ENCODE results near the gene FAM131C. TPM values are rescaled to one million over a fixed set of nuclear protein-coding genes. Genes with fewer than 3 reads are reported as not detected.

FAM131C gene
- total RNA-seq, 2 donors from 2014 or later = 0.66 to 2.5 TPM

DNA sequence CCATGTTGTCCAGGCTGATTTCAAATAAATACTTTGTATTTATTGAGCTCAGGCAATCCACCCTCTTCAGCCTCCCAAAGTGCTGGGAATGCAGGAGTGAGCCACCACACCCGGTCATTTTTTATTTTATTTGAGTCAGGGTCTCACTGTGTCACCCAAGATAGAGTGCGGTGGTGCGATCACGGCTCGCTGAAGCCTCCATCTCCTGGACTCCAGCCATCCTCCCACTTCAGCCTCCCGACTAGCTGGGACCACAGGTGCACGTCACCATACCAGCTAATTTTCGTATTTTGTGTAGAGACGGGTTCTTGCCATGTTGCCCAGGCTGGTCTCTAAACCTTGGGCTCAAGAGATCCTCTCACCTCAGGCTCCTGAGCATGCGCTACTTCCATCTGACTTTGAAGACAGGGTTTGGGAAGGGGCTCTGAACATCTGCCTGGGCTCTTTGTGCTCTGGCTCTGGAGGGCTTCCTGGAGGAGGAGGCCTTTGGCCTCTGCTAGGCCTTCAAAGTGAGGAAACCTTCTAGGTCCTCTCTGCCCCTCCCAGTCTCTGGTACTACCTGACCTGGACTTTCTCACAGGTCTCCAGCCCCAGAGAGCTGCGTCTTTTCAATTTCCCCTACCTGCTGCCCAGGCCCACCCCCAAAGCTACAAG lies 61.4 kb downstream of the FAM131C start:
- WGBS, 2 experiments (ENCODE audit: insufficient coverage in 1 of 2, insufficient read length in 1 of 2) = 93 to 97% methylated on average over 10 to 11 of the region's 11 CpGs
- H3K27me3 Mint-ChIP-seq (ENCODE audit: insufficient read depth) = no peaks in the 10 kb centered on the region
- no peaks in the 10 kb centered on the region for H3K9me3 Mint-ChIP-seq
- Histone ChIP-seq H3K27me3 (ENCODE audit: control insufficient read depth, insufficient read depth, low read length, poor library complexity, severe bottlenecking) (no peaks in the 10 kb centered on the region), H3K36me3 (ENCODE audit: control insufficient read depth, insufficient read depth, low read length) (no peaks in the 10 kb centered on the region), H3K4me1 (ENCODE audit: control insufficient read depth, insufficient read depth, low read length) (no peaks in the 10 kb centered on the region), H3K27ac (ENCODE audit: low read depth, low read length) (no peak overlapping the region), H3K9me3 (ENCODE audit: control insufficient read depth, low read length) (no peaks in the 10 kb centered on the region), H3K9ac (ENCODE audit: extremely low read depth, low read length, poor library complexity, severe bottlenecking) (no peak overlapping the region), H3K4me3 (ENCODE audit: low read length) (no peak overlapping the region)
- H3K27ac Mint-ChIP-seq = peak overlapping the region; percentile 48
- H3K4me3 Mint-ChIP-seq = peak overlapping the region; percentile 40
- no peak for DNase-seq
- no peak for TF ChIP-seq CTCF (conservative IDR thresholded peaks at IDR 0.05)
- peaks cover 10% of the 10 kb centered on the region for H3K4me1 Mint-ChIP-seq
- H3K36me3 Mint-ChIP-seq (ENCODE audit: low read depth) = no peaks in the 10 kb centered on the region

DNA sequence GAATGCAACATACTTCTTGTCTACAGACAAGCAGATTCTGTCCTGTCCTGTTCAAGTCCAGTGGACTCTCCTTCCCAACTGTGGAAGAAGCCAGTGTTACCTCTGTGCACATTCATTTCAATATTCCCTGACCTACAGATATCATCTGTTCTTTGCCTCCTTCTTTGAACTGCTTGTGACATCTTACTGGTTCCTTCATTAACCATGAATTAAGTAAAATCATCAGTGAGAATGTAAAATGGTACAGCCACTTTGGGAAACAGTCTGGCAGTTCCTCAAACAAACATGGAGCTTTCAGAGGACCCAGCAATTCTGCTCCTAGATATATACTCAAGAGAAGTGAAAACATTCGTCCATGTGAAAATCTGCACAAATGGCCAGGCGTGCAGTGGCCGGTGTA lies 62.6 kb downstream of the FAM131C start:
- no peak overlapping the region for H3K4me3 Mint-ChIP-seq
- no peaks in the 10 kb centered on the region for H3K9me3 Mint-ChIP-seq
- no peak overlapping the region for H3K27ac Mint-ChIP-seq
- 88 to 93% methylated on average over 3 of the region's 3 CpGs for WGBS, 2 experiments (ENCODE audit: insufficient coverage in 1 of 2, insufficient read length in 1 of 2)
- no peaks in the 10 kb centered on the region for H3K36me3 Mint-ChIP-seq (ENCODE audit: low read depth)
- no peak overlapping the region for H3K27ac ChIP-seq (ENCODE audit: low read depth, low read length)
- H3K36me3 ChIP-seq (ENCODE audit: control insufficient read depth, insufficient read depth, low read length) = no peaks in the 10 kb centered on the region
- no peaks in the 10 kb centered on the region for H3K4me1 ChIP-seq (ENCODE audit: control insufficient read depth, insufficient read depth, low read length)
- DNase-seq = no peak
- H3K9me3 ChIP-seq (ENCODE audit: control insufficient read depth, low read length) = no peaks in the 10 kb centered on the region
- H3K27me3 ChIP-seq (ENCODE audit: control insufficient read depth, insufficient read depth, low read length, poor library complexity, severe bottlenecking) = no peaks in the 10 kb centered on the region
- no peaks in the 10 kb centered on the region for H3K27me3 Mint-ChIP-seq (ENCODE audit: insufficient read depth)
- H3K4me3 ChIP-seq (ENCODE audit: low read length) = no peak overlapping the region
- H3K4me1 Mint-ChIP-seq = peaks cover 10% of the 10 kb centered on the region
- H3K9ac ChIP-seq (ENCODE audit: extremely low read depth, low read length, poor library complexity, severe bottlenecking) = no peak overlapping the region
- no peak for TF ChIP-seq CTCF (conservative IDR thresholded peaks at IDR 0.05)

GRCh38 chr1:16009678-16010077 lies 63.8 kb downstream of the FAM131C start:
- no peak for TF ChIP-seq CTCF (conservative IDR thresholded peaks at IDR 0.05)
- no peak overlapping the region for H3K4me3 ChIP-seq (ENCODE audit: low read length)
- H3K4me1 Mint-ChIP-seq = peaks cover 9% of the 10 kb centered on the region
- no peaks in the 10 kb centered on the region for H3K36me3 Mint-ChIP-seq (ENCODE audit: low read depth)
- H3K9me3 Mint-ChIP-seq = no peaks in the 10 kb centered on the region
- no peaks in the 10 kb centered on the region for H3K27me3 Mint-ChIP-seq (ENCODE audit: insufficient read depth)
- H3K9me3 ChIP-seq (ENCODE audit: control insufficient read depth, low read length) = no peaks in the 10 kb centered on the region
- H3K9ac ChIP-seq (ENCODE audit: extremely low read depth, low read length, poor library complexity, severe bottlenecking) = no peak overlapping the region
- H3K4me3 Mint-ChIP-seq = no peak overlapping the region
- no peaks in the 10 kb centered on the region for H3K4me1 ChIP-seq (ENCODE audit: control insufficient read depth, insufficient read depth, low read length)
- 92% methylated on average over 11 of the region's 11 CpGs for WGBS, 2 experiments (ENCODE audit: insufficient coverage in 1 of 2, insufficient read length in 1 of 2)
- H3K27me3 ChIP-seq (ENCODE audit: control insufficient read depth, insufficient read depth, low read length, poor library complexity, severe bottlenecking) = no peaks in the 10 kb centered on the region
- H3K27ac Mint-ChIP-seq = no peak overlapping the region
- no peak overlapping the region for H3K27ac ChIP-seq (ENCODE audit: low read depth, low read length)
- no peaks in the 10 kb centered on the region for H3K36me3 ChIP-seq (ENCODE audit: control insufficient read depth, insufficient read depth, low read length)
- no peak for DNase-seq
